ENCODE measurements around the gene SOX12.

DNA sequence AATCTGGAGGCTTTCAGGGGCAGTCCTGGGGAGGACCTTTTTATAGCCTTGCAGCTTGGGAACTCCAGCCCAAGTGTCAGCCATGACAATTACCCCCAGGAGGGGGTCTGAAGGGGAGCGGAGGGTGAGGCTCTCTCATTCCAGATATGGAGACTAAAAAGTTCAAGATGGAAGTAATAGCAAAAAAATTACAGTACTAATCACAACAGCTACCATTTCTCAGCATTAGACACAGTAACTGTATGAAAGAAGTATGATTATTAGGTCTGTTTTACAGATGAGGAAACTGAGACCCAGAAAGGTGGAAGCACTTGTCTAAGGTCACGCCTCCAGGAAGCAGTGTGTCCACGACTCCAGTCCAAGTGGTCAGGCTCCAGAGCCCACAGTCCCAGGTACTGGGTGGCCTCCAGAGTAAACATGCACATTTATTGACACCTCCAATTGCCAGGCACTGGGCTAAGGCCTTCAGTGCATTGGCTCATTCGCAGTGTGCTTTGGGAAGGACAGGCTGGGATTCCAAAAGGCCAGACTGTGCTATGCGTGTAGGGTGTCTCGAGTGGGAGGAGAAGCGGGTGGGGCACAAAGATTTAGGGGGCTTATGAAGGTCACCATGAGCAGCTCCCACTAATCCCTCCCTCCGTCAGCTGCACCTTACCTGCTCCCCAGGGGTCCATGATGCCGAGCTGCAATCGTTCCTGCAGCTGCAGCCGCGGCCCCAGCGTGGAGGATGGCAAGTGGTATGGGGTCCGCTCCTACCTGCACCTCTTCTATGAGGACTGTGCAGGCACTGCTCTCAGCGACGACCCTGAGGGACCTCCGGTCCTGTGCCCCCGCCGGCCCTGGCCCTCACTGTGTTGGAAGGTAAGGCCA is 23.9 kb downstream of the SOX12 start:
- TF ChIP-seq, protein P1, sequence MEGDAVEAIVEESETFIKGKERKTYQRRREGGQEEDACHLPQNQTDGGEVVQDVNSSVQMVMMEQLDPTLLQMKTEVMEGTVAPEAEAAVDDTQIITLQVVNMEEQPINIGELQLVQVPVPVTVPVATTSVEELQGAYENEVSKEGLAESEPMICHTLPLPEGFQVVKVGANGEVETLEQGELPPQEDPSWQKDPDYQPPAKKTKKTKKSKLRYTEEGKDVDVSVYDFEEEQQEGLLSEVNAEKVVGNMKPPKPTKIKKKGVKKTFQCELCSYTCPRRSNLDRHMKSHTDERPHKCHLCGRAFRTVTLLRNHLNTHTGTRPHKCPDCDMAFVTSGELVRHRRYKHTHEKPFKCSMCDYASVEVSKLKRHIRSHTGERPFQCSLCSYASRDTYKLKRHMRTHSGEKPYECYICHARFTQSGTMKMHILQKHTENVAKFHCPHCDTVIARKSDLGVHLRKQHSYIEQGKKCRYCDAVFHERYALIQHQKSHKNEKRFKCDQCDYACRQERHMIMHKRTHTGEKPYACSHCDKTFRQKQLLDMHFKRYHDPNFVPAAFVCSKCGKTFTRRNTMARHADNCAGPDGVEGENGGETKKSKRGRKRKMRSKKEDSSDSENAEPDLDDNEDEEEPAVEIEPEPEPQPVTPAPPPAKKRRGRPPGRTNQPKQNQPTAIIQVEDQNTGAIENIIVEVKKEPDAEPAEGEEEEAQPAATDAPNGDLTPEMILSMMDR (conservative IDR thresholded peaks at IDR 0.05; ENCODE audit: low read depth, low read length): no peak
- TF ChIP-seq EZH2 (IDR thresholded peaks at IDR 0.05; ENCODE audit: borderline replicate concordance, low read depth, low read length, poor library complexity, severe bottlenecking): no peak

Measured in A673 (cell line).